ENCODE measurements around the gene ASB16.
A peak's percentile ranks its signal among the peaks of the same experiment; 100 is the strongest.

Gene ASB16

DNA sequence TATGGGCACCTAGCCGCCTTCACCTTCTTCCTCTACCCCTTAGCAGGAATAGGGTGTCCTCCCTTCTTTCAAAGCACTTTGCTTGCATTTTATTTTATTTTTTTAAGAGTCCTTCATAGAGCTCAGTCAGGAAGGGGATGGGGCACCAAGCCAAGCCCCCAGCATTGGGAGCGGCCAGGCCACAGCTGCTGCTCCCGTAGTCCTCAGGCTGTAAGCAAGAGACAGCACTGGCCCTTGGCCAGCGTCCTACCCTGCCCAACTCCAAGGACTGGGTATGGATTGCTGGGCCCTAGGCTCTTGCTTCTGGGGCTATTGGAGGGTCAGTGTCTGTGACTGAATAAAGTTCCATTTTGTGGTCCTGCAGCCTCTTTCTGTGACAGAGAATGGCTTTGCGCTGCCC lies 20.9 kb downstream of the ASB16 start:
- DNase-seq = no peak

DNA sequence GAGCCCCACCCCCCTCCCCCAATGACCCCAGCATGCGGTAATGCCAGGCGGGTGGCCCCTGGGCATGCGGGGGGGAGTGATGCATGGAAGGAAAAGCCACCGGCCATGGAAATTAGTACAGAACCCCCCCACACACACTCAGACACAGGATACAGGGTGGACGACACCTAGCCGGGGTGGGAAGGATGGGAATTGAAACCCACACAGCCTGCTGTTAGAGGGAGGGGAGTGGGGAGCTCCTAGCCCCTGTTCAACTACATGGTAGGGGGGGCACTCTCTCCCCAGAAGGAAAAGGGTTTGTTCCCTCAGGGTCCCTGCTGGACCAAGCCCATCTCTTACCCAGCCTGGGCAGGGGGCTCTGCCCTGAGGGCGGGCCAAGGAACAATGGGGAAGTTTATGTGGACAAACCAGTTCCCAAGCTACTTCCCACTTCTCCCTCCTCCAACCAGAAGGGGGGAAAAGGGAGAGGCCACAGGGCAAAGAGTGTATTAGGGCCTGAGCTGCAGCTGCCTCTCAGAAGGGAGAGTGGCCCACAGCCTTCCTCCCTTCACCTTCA lies 21.5 kb downstream of the ASB16 start:
- no peak for DNase-seq

DNA sequence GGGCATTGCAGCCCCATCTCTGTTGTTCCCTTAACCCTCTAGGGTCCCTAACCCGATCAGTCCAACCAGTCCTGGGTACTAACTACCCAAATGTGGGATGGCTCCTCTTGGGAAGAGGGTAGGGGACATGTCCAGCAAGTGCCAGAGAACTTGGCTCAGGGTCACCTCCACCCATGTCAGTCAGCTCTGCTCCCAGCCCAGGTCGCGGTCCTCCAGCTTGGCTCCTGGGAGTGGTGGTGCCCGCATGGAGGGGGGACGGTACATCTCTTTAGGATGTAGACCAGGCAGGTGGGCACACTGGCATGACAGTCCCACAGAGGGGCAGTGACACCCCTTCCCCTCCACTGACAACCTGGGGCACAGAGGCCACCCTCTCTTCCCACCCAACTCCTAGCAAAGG lies 22.2 kb downstream of the ASB16 start:
- no peak for DNase-seq

DNA sequence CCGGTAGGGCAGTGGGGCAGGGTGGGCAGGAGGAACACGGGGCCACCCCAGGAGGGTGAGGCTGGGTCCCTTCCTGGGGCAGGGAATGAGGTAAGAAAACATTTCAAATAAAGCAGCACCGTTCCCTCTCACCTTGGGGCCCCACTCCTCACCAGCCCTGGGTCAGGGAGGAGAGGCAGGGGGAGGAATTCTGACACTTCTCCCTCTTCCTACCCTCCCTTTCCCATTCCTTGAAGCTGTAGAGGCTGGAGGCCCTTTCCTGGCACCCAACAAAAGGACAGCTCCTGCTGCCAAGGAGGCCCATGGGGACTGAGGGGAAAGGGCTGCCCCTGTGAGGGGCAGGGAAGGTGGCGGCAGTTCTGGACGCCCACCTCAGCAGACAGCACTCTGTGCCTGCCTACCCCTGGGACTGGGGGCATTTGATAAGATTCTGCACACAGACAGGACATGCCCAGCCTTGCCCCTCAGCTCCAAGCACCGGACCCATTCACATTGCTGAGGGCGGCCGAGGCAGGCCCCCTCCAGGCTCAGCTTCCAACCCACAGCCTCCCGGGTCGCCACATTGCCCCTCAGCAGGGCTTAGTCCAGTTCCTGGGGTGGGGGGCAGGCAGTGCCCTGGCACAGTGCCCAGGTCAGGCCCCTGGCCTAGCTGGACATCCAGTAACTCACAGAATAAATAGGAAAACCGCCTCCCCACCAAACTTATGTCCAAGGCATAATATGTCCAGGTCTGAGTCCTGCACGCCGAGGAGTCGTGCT lies 23.0 kb downstream of the ASB16 start:
- no peak for DNase-seq

DNA sequence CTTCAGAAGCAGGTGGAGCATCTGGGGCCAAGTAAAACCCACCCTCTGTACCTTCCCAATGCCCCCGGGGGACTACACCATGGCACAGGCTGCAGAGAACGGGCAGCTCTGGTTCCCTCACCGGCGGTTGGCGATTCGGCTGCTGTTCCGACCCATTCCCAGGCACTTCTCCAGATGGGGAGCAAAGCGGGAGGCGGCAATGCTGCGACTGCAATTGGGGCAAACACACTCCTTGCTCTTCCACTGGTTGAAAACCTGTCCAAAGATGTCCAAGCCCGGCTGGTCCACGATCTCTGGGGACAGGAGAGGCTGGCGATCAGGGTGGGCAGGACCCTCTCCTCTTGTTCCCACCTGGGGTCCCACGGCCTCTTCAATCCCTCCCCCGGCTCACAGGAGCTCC lies 26.6 kb downstream of the ASB16 start:
- DNase-seq = no peak

DNA sequence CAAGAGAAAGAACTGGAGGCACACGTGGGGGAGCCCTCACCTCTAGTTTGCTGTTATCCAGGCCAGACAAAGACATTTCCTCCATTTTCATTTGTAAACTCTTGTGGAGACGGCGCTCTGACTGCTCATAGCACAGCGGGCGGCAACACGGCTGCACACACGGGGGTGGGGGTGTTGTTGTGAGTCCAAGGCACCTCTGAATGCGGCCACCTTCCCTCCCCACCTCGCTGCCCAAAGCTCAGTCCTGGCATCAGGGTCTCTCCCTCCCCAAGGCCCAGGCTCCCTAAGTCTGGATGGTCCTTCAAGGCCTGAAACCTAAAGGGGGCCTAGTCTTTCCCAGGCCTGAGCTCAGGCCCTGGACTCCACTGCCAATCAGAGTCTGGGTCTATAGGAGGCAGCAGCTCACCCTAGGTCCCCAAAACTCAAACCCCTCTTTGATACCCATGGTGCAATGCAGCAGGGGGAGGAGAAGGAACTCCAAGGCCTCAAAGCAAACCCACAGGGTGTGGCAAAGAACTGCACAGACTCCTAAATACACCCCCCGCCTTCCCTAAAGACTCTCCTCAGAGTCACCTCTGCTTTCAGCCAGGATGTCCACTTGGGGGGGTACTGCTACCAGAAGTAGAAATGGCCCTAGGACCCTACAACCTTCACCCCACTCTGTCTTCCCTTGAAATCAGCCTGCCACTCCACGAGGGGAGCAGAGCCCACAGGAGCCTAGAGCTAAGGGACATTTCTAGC lies 27.6 kb downstream of the ASB16 start:
- DNase-seq = no peak

DNA sequence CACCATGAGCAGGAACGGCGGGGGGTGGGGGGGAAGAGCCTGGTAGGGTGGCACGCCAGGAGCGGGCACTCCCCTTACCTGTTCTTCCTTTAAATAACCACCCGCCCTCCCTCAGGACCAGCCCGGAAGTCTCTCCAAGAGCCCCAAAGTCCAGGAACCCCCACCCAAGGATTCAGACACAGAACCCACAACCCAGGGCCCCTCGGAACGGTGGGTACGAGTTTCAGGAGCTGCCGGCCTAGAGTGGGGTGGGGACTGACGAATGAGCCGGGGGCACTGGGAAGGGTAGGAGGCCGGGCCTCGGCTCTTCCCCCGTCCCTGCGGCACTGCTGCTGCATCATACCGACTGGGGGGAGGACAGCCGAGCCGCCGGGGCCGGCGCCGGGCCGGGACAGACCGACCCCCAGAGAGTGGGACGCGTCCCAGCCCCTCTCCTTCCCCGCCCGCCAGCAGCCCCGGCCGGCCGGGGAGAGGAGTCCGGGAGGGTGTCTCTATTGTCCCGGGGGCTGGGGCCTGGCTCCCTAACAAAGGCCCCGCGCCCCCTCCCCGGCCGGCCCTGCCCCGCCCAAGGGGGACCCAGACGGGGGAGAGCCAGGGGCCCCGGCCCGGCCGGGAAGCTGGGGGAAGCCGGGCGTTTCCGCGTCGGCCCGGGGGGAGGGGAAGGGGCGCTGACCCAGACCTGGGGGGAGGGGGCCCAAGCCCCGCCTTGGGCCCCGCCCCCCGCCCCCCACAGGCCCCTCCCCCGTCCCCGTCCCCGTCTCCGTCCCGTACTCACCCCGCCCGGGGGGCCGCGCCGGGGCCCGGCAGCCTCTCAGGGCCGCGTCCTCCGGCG lies 28.4 kb downstream of the ASB16 start:
- peak; percentile 32 for DNase-seq

DNA sequence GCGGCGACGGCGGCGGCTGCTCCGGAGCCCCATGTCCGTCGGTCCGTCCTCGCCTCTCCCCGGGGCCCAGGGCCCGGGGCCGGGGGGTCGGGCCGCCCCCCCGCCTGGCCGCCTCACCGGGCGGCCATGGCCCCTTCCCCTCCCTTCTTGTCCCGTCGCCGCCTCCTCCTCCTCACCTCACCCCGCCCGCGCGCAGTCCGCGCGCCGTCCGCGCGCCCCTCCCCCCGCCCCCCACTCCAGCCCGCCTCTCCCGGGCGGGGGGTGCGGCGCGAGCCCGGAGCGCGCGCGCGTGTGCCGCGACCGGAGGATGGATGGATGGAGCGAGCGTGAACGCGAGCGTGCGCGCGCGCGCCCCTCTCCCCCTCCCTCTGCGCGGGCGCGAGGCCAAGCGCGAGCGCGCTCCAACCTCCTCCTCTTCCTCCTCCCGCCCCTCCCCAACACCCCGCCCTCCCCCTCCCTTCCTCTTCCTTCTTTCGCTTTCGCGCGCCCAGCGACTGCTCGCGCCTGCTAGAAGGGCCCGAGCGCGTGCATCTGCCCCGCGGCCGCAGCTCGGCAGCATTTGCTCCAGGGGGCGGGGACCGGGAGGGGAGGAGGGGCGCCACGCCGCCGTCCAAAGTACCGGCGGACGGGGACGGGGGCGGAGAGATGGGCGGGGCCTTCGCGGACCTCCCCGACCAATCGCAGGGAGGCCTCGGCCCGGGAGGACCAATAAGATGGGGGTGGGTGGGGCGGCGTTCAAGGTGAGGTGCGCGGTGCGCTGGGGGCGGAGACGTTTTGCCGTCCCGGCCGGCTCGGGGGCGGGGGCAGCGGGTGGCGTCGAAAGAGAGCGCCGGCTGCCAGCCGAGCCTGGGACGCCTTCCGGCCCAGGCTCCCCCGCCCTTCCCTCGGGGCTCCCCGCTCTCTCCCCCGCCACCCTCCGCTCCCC lies 29.3 kb downstream of the ASB16 start, which contains the start of gene ATXN7L3:
Gene ATXN7L3 (minus strand): TSS at position 332 of the 925 bp plus-strand sequence. CDS start 1,814 bp downstream, outside the sequence.
- DNase-seq = peak; percentile 95

DNA sequence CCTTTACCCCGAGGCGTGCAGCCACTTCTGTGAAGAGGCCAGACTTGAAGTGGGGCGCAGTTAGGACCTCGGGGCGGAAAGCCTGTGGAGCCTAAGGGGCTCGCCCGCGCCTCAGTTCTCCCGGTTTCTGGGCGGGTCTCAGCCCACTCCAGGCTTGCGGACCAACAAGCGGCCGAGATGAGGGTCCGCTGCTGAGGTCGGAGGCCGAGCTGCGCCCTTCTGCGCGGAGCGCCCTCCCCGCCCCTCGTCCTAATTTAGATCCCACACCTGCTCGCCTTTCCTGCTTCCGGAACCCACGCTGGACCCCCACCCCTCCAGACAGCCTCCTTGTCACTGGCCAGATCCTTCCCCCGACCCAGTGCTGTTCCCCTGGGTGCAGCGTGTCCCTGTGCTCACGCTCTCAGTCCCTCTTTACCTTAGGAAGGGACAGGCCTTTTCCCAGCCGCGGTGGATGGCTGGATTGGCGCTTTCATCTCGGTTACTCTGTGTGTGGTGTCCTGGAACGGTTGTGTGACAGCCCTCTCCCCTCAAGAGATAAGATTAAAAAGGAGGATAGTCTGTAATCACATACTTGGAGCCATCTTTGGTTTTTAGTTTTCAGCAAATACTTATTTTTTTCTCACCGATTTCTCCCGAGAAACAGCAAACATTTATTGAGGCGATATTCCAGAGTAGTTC lies 30.1 kb downstream of the ASB16 start:
- no peak for DNase-seq

DNA sequence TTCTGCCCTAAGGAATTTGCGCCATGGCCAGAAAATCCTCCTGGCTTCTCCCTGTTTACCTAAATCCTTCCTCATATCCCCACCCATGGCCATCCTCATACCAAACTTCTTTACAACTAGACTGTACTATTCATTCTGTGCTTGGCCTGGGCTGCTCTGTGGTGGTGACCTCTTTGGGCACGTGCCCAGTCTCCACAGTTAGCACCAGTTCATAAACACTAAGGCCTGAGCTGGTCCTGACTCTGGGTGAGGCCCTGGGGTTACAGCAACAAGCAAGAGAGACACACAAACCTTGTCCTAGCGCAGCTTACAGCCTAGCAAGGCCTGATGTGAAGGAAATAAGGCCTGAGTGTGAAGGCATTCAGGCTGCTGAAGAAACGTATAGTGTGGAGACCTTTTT lies 32.3 kb downstream of the ASB16 start:
- DNase-seq = no peak

DNA sequence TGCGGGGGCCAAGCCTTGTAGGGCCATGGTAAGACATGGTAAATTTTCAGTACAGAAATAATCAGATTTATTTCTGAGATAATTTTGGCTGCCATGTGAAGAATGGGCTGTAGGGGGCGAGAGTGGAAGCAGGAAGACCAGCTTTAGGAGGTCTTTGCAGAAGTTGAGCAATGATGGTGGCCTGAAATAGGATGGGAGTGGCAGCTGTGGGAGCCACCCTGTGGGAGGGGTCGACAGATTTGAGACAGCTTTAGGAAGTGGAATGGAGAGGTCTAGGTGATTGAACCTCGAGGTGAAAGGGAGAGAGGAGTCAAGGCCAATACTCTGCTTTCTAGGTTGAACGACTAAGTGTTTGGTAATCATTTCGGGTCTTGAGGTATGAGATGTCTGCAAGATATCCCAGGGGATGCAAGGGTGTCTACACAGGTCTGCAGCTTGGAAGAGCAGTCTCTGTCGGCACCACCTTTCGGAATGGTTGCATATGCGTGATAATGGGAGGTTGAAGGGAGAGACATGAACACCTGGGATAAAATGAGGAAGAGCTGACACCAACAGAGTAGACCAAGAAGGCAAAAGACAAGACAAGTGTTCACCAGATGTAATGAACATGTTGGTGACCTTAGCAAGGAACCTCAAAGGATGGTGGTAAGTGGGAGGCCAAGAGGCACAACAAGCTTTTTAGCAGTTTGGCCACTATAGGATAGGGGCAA lies 33.4 kb downstream of the ASB16 start:
- DNase-seq = peak; percentile 38

DNA sequence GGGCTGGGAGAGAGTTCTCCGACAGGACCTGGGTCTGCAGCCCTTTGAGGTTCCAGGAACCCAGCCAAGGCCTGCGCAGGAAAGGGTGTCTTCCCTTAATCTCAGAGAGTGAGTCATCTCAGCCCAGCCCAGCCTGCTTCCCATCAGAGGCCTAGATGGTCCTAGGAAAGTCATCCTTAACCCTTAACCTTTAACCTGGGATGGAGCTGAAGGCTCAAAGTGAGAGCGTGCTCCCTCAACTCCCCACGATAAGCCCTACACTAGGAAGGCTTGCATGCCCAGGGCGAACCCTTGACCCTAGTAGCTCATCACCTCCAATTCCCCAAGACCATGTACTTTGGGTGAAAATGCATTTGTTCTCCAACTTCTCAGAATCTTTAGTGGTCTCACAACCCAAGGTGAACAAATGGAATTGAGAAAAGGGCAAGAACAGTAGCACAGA lies 34.0 kb downstream of the ASB16 start:
- no peak for DNase-seq

DNA sequence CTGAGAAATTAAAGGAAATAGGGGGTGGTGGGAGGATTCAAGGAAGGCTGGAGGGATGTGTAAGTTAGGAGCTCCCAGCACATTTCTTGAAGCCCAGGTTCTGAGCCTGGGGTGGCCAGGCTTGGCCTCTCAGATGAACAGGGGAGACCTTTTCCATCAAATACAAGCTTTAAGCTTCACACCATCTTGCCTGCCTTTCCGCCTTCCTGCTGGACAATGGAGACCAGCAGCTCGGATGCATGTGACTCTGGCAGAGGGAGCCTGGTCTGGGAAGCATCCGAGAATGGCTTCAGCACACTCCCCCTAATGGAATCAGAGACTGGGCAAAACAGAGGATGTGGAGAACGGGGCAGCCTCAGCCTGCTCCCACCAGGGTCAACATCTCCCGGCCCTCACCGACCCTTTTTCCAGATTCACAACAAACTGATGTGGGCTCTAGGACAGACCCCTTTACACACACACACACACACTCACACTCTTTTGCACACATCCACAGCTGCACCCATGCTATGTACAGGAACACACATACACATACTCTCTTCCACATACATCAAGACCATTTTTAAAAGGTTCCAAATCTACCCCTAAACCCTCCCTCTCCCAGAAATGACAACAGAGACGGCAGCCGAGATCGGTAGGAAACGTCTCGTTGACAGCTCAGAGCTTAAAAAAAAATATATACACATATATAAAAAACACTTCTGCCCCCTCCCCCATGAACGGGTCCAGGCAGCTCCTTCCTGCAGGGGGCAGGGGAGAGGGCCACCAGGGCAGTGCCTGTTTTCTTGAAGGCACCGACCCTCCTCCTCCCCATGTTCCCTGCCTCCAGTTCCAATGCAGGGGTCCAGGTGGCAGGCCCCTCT lies 35.7 kb downstream of the ASB16 start:
- DNase-seq = no peak

DNA sequence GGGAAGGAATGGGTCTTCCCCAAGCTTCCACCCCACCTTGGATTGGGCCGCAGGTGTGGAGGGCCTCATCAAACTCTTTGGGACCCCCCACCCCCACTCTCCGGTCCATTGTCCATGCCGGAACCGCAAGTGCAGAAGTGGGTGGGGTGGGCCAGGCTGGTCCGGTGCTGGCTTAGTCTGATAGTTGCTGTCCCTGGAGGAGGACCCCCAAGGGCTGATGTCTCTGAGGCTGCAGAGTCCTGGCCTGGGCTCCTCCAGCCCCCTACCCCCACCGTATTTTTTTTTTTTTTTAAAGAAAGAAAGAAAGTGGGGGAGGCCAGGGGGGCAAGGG lies 36.3 kb downstream of the ASB16 start:
- DNase-seq = no peak

DNA sequence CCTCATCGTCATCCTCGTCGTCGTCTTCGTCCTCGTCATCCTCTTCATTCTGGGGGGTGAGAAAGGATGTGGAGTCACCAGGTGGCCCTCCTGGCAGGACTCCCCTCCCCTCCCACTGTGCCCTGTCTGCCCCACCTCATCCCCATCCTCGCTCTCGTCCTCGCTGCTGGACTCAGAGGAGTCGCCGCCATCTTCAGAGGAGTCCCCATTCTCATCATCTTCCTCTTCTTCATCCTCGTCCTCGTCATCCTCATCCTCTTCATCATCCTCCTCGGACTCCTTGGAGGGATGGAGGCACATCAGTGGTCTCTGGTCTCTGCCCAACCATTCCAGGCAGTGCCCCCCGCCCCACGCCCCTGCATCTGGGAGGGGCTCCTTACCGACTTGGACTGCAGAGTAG lies 36.8 kb downstream of the ASB16 start:
- DNase-seq = no peak

DNA sequence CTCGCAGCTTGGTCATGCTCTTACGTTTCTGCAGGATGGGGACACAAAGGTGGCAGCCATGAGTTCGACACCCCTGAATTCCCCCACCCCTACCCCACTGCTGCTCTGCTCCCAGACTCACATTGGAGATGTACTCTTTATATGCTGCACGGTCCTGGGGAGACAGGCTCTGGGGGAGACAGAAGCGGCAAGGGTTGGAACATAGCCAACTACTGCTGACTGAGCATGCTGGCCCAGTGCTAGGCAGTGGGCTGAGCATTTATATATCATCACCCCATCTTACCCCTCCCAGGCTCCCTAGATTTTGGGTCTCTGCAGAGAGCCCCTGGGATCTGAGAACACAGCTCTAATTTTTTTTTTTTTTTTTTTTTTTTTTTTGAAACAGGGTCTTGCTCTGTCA lies 37.2 kb downstream of the ASB16 start:
- no peak for DNase-seq

DNA sequence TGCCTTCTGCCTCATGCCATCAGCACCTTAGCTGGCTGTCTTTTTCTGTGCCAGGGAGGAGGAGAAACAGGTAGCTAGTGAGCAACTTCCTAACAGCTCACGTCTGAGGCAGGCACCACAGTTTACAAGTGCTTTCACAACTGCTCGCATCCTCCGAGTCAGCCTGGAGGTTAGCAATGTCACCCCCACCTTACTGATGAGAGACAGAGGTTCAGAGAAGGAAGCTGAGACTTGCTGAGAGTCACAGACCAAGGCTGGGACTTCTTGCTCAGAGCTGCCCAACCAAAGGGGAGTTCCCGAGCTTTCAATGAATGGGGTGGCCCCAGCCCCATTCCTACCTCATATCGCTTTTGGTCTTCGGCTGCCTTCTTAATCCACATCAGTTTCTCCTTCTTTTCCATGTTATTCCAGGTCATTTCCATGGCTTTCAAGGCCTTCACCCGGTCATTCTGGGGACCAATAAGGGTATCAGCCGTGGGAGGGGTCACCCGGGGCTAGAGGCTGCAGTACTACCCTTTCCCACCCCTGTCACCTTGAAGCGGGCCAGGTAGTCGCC lies 39.4 kb downstream of the ASB16 start:
- DNase-seq = no peak

DNA sequence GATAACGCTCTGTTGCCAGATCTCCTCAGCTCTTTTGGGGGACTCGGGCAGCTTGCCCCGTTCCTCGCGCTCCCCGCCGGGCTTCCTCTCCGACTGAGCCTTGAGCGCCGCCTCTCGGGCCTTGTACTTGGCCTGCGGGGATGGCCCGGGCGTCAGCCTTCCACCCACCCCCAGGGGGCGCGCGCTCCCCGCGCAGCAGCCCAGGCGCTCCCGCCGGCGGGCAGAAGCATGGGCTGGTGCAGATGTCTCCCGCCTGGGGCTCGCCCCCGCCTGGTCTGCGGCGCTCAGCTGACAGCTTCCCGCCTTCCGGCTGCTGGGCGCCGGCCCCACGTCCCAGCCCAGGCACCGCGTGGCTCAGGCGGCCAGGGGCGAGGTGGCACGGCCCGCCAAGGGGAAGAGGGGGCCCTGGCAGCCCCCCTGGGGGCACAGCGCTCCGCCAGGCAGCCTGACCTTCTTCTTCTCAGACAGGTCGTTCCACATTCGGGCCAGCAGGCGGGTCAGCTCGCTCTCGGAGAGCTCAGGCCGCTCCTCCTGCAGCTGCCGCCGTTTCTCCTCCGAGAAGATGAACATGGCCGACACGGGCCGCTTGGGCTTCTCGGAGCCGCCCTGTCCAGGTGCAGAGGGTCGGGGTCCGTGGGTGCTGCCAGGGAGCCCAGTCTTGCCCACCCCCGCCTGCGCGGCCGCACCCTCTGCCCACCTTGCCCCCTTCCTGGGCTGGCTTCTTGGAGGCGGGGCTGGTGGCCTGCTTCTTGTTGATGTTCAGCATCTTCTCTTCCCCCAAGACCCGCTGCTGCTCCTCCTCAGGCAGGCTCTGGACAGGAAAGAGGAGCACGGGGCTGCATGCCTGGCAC lies 40.1 kb downstream of the ASB16 start:
- peak; percentile 83 for DNase-seq
